GM06990 (cell line): ENCODE results near the gene OMG.

Source experiments
- DNase-seq: peaks from one replicate; pipeline ENCODE4 v3.0.0-alpha.2; 2011; ENCODE audit not compliant: insufficient read length; ENCODE audit errors: extremely low read depth
- H3K27me3 ChIP-seq: replicated peaks from 2 replicates; pipeline ENCODE4 v1.6.0; 2011; ENCODE audit warnings: low read length; ENCODE audit not compliant: control insufficient read depth, insufficient read depth
- H3K36me3 ChIP-seq: 2 replicates; pipeline ENCODE4 v1.5.1; 2011; ENCODE audit warnings: low read length; ENCODE audit not compliant: control insufficient read depth, insufficient read depth
- H3K4me3 ChIP-seq: replicated peaks from 2 replicates; pipeline ENCODE4 v1.5.1; 2011; ENCODE audit warnings: low read depth, mild to moderate bottlenecking, control low read depth, low read length
- TF ChIP-seq, protein P1 (sequence below): IDR thresholded peaks from 2 replicates; pipeline ENCODE4 v1.5.1; 2011; ENCODE audit warnings: low read length, control low read depth, mild to moderate bottlenecking, inconsistent platforms; ENCODE audit not compliant: insufficient read depth, poor library complexity, severe bottlenecking

OMG gene

DNA sequence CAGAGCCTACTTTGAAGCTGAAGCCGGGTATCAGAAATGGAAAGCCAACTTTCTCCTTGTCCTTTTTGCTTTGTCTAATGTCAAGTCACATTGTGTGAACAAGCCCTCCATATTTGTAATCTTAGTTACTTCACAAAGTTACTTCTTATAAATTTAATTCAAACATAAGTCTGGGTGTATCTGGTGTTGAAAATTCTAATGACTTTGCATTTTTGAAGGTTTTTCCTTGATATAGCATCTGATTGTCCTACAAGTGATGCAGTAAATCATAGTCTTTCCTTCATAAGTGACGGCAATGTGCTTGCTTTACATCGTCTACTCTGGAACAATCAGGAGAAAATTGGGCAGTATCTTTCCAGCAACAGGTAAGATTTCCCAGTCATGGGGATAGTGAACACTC is 36.9 kb downstream of the OMG start:
- Histone ChIP-seq H3K27me3 (no peaks in the 10 kb centered on the region), H3K36me3 (no peaks in the 10 kb centered on the region; the same call in 1 of the 2 replicates), H3K4me3 (no peak overlapping the region)
- DNase-seq: no peak
- TF ChIP-seq, protein P1, sequence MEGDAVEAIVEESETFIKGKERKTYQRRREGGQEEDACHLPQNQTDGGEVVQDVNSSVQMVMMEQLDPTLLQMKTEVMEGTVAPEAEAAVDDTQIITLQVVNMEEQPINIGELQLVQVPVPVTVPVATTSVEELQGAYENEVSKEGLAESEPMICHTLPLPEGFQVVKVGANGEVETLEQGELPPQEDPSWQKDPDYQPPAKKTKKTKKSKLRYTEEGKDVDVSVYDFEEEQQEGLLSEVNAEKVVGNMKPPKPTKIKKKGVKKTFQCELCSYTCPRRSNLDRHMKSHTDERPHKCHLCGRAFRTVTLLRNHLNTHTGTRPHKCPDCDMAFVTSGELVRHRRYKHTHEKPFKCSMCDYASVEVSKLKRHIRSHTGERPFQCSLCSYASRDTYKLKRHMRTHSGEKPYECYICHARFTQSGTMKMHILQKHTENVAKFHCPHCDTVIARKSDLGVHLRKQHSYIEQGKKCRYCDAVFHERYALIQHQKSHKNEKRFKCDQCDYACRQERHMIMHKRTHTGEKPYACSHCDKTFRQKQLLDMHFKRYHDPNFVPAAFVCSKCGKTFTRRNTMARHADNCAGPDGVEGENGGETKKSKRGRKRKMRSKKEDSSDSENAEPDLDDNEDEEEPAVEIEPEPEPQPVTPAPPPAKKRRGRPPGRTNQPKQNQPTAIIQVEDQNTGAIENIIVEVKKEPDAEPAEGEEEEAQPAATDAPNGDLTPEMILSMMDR: no peak

DNA sequence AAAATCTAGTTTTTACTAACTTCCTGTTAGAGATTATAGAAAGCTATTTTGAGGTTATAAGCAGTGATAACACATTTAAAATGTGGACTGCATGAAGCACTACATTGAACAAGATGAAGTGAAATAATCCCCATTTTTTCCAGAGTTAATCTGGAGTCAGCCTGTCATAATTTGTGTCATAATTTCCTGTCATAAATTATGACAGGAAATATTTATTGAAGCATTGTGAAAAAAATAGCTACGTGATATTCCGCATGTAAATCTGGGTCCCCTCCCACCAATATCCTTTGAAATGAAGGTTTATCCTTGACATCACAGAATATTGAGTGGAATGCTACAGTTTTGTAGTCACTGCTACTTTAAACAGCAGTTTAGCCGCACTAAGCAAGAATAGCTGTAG is 40.1 kb downstream of the OMG start:
- no peak for DNase-seq
- H3K36me3 ChIP-seq: no peaks in the 10 kb centered on the region; the same call in 1 of the 2 replicates
- no peak overlapping the region for H3K4me3 ChIP-seq
- no peaks in the 10 kb centered on the region for H3K27me3 ChIP-seq
- TF ChIP-seq, protein P1: no peak

DNA sequence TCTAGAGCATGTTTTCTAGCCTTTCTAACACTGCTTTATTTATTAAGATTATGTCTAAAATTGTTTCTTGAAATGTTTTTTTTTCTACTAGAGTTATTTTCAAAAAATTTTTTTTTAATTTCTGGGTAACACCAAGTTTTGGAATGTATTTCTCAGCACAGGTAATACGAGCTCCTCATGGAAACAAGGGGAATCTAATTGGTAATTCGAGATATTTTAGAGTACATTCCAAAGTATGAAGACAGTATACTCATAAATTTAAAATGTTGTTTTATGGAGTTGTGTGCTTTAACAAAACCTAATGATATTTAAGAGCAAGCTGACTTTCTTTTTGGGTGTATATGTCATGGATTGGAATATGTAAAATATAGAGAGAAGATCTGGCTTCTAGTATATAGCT is 42.4 kb downstream of the OMG start:
- TF ChIP-seq, protein P1: no peak
- Histone ChIP-seq H3K27me3 (no peaks in the 10 kb centered on the region), H3K36me3 (no peaks in the 10 kb centered on the region), H3K4me3 (no peak overlapping the region)
- no peak for DNase-seq

DNA sequence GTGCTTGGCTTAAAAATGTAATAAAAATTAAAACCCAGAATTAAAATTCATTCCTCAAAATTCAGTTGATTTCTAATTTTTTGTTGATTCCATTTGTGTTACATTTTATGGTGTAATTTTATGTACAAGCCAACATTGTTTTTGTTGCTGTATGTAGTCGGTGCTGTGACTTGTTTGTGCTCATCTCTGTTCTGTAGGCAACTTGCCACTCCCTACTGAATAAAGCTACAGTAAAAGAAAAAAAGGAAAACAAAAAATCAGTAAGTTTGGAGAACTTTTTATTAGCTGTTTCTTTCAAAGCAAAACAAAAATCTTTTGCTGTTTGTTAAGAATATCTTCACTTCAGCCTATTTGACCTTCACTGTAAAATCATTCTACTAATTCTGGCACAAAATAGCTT is 44.3 kb downstream of the OMG start:
- Histone ChIP-seq H3K36me3 (no peaks in the 10 kb centered on the region), H3K4me3 (no peak overlapping the region), H3K27me3 (no peaks in the 10 kb centered on the region)
- TF ChIP-seq, protein P1: no peak
- no peak for DNase-seq

DNA sequence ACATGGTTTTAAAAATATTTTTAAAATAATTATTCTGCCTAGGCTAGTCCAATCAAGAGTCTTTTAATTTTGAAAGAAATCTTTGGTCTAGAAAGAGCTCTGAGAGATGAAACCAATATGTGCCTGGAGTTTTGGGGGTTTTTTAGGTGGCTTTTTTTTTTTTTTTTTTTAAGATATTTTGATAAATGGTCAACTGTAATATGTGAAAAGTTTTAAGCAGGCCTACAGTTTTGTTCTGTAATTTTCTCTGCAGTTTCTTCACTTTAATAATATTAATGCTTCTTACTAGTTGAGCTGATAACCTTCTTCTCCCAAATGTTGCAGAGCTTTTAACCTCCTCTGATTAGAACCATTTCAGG is 45.1 kb downstream of the OMG start:
- Histone ChIP-seq H3K36me3 (no peaks in the 10 kb centered on the region), H3K4me3 (no peak overlapping the region), H3K27me3 (no peaks in the 10 kb centered on the region)
- DNase-seq: peak; percentile 16
- TF ChIP-seq, protein P1: no peak

DNA sequence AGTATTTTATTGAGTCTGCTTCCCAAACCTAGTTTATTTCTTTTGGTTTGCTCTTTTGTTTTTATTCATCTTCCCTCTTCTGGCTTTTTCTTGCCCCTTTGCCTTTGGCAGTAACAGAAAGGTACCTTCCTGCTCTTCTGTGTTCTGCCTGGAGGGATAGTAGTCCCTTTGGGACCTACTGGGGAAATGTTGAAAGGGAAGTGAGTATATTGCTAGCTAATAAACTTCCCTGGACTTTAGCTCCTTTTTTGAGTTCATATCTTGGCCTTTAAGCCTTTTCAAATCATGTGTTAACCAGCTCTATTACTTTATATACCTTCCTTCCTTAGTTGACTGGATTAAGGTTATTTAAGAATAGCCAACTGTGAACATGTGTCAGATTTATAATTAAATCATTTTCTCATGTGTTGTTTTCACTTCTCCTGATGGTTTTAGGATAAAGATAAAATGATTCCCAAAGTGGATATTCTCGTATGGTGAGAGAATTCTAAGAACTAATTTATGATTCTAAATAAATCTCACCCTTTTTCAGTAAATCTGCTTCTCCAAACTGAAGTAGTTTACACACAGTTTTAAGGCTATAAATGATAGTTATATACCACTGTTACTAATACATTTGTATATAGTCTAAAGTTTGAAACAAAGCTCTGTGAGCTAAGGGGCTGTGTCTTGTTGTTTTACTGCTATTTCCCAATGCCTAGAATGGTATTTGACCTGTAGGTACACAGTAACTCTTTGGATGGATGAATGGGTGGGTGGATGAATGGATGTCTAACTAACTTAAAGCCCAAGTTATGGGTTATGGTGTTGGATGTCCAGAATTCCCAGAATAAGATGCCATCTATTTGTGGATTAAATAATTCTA is 45.7 kb downstream of the OMG start:
- Histone ChIP-seq H3K27me3 (no peaks in the 10 kb centered on the region), H3K36me3 (no peaks in the 10 kb centered on the region), H3K4me3 (no peak overlapping the region)
- TF ChIP-seq, protein P1: no peak
- no peak for DNase-seq
